HFFc6 (cell line): ENCODE results near the gene TNFSF13B. TPM values are rescaled to one million over a fixed set of nuclear protein-coding genes. Genes with fewer than 3 reads are reported as not detected.

Experiments used
- DNase-seq: peaks from one replicate; pipeline ENCODE4 v3.0.0-alpha.2; 2018
- H3K27ac Mint-ChIP-seq: 2 replicates; pipeline ENCODE4 v1.8.0; 2020; ENCODE audit warnings: mild to moderate bottlenecking, mixed read lengths
- H3K27me3 Mint-ChIP-seq: 2 replicates; pipeline ENCODE4 v1.8.0; 2021; ENCODE audit warnings: mild to moderate bottlenecking, moderate library complexity, mixed read lengths; ENCODE audit not compliant: insufficient read depth
- H3K36me3 Mint-ChIP-seq: 2 replicates; pipeline ENCODE4 v1.8.0; 2021; ENCODE audit warnings: low read depth, mixed read lengths
- H3K4me1 Mint-ChIP-seq: 2 replicates; pipeline ENCODE4 v1.8.0; 2020; ENCODE audit warnings: low read depth, mixed read lengths
- H3K4me3 Mint-ChIP-seq: 2 replicates; pipeline ENCODE4 v1.8.0; 2020; ENCODE audit warnings: mild to moderate bottlenecking, moderate library complexity, mixed read lengths
- H3K9me3 Mint-ChIP-seq: 2 replicates; pipeline ENCODE4 v1.8.0; 2020; ENCODE audit warnings: mild to moderate bottlenecking, mixed read lengths
- CTCF ChIP-seq: fragments of 200-600 bp; sonication (generic); IDR thresholded peaks from 2 replicates; pipeline ENCODE4 v1.5.0; 2021; ENCODE audit warnings: antibody characterized with exemption, mild to moderate bottlenecking
- total RNA-seq, 6 experiments: library from RNA; stranded (reverse); fragmentation: NEBNext Ultra II Directional; extraction: Animal tissue kit (Norgen Biotek cat#: 25700); gene quantifications; 2 replicates in 1 of 6; 3 replicates in 5 of 6; pipeline ENCODE4 v1.2.3, GENCODE V29; 2021

Gene TNFSF13B
- total RNA-seq, 6 experiments from 2014 or later, result 0.17 to 0.66 (median 0.25) TPM

- no peak overlapping the region for H3K27ac Mint-ChIP-seq
- no peaks in the 10 kb centered on the region for H3K27me3 Mint-ChIP-seq
- no peak overlapping the region for H3K4me3 Mint-ChIP-seq
- H3K4me1 Mint-ChIP-seq, result peaks cover 24% of the 10 kb centered on the region
- TF ChIP-seq CTCF, result no peak
- H3K36me3 Mint-ChIP-seq, result no peaks in the 10 kb centered on the region
- H3K9me3 Mint-ChIP-seq, result peaks cover 7% of the 10 kb centered on the region; the same call in 1 of the 2 replicates
- no peak for DNase-seq
Measured at GRCh38 chr13:108273429-108274118, 4.1 kb downstream of the TNFSF13B start.

- H3K4me1 Mint-ChIP-seq, result peaks cover 18% of the 10 kb centered on the region
- no peak for DNase-seq
- TF ChIP-seq CTCF, result no peak
Measured at GRCh38 chr13:108274718-108275117, 5.2 kb downstream of the TNFSF13B start.

GRCh38 chr13:108276060-108276459, 6.5 kb downstream of the TNFSF13B start:
- Mint-ChIP-seq H3K27ac (no peak overlapping the region), H3K9me3 (peaks cover 7% of the 10 kb centered on the region; the same call in 1 of the 2 replicates), H3K4me3 (no peak overlapping the region), H3K36me3 (no peaks in the 10 kb centered on the region), H3K27me3 (no peaks in the 10 kb centered on the region), H3K4me1 (peaks cover 8% of the 10 kb centered on the region)
- TF ChIP-seq CTCF, result no peak
- no peak for DNase-seq

More at GRCh38 chr13:108274718-108275117, 5.2 kb downstream of the TNFSF13B start:
- Mint-ChIP-seq H3K27me3 (no peaks in the 10 kb centered on the region), H3K9me3 (peaks cover 7% of the 10 kb centered on the region; the same call in 1 of the 2 replicates), H3K27ac (no peak overlapping the region), H3K36me3 (no peaks in the 10 kb centered on the region), H3K4me3 (no peak overlapping the region)

- Mint-ChIP-seq H3K4me3 (no peak overlapping the region), H3K4me1 (no peaks in the 10 kb centered on the region)
Measured at GRCh38 chr13:108278466-108278865, 8.9 kb downstream of the TNFSF13B start.

GRCh38 chr13:108281901-108282300, 12.4 kb downstream of the TNFSF13B start:
- H3K36me3 Mint-ChIP-seq, result no peaks in the 10 kb centered on the region
- H3K27me3 Mint-ChIP-seq, result no peaks in the 10 kb centered on the region
- no peak overlapping the region for H3K27ac Mint-ChIP-seq
- H3K9me3 Mint-ChIP-seq, result peaks cover 10% of the 10 kb centered on the region; the same call in 1 of the 2 replicates
- no peaks in the 10 kb centered on the region for H3K4me1 Mint-ChIP-seq
- TF ChIP-seq CTCF, result no peak
- no peak for DNase-seq
- H3K4me3 Mint-ChIP-seq, result no peak overlapping the region

More at GRCh38 chr13:108278466-108278865, 8.9 kb downstream of the TNFSF13B start:
- Mint-ChIP-seq H3K36me3 (no peaks in the 10 kb centered on the region), H3K9me3 (peaks cover 7% of the 10 kb centered on the region; the same call in 1 of the 2 replicates), H3K27ac (no peak overlapping the region), H3K27me3 (no peaks in the 10 kb centered on the region)
- TF ChIP-seq CTCF, result no peak
- no peak for DNase-seq
